ENCODE measurements around the gene ALS2CL.
"Not testable (repeated sequence)": the region's sequence is repeated elsewhere in the genome, so short reads cannot be mapped to it uniquely, and the experiment has no call there.

Gene ALS2CL

DNA sequence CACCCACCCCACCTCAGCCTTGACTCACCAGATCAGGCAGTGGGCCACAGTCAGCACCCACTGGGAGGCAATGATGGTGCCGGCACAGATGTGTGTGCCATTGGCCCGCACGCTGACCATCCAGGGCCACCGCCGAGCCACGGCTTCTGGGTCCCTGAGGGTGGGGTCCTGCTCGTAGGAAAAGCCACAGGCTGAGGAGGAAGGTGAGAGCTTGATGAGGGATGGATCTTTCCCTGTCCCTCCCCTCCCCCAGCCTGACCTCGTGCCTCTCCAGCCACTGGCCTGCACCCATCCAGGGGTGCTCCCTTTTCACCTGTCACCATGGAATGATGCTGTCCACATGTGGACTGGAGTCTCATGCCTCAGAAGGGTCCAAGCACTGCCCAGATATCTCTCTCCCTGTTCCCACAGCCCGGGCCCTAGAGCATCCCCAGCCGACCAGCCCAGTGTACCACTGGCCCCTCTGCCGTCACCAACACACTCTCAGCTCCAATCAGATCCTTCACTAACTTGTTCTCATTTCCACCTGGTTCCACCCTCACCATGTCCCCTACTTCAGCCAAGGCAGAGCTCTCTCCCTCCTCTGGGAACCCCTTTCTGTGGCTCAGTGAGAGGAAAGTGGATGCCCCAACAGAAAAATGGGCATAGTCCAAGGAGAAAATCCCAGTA, 22.2 kb upstream of the ALS2CL start:
- no peak for DNase-seq

DNA sequence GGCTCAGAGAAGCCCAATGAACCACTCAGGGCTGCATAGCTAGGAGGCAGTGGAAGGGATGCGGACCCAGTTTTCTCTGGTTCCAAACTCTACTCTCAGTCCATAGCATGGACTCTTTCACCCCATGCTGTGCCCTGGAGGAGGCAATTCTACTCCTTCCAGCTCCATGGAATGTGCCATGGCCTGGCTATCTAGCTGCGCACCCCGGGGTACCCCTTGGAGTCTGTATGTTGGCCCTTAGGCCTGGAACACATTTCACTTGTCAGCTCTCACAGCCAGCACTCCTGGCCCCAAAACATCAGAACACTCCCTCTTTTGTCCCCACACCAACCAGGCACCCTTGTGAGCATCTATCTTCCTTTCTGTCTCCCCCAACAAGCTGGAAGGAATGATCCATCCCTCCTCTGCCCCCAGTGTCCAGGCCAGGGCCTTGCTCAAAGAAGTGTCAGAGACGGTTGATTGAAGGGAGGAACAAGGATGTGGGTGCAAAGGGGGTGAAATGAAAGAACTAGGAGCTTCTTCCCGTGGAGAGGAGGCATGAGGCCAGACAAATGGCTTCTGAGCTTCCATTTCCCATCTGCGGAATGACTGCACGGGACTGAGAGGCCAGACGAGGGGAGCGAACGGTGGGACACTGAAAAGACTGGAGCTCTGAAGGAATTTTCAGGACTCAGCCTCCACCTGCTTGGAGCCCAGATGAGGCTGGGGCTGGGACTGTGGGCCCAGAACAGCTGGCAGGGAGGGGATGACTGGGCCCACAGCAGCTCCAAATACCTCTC, 21.4 kb upstream of the ALS2CL start:
- DNase-seq: no peak

DNA sequence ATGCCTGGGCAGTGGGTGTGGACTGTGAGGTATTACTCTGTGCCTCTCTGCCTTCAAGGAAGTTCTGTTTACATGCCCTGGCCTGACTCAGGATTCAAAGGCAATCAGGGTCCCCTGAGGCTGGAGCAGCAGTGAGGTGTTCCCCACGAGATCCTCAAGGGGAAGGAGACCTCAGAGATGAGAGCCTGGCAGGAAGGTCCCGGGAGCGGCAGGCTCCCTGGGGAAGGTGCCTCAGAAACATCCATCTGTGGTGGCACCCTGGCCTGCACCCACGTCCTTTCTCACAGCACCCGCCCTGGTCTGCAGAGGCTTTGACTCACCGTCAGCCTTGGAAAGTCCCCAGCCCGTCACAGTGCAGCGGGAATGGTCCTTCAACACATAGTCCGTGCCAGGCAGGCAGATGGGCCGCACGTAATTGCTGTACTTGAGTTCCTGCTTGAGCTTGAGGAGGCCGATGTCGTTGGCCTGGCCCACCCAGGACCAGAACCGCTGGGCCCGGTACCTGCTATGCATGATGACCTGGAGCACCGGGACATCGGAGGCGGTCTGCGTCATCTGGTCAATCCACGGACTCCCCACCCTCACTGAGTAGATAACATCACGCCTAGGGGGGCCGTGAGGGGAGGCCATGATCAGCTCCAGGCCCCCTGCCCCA, 20.5 kb upstream of the ALS2CL start:
- no peak for DNase-seq

DNA sequence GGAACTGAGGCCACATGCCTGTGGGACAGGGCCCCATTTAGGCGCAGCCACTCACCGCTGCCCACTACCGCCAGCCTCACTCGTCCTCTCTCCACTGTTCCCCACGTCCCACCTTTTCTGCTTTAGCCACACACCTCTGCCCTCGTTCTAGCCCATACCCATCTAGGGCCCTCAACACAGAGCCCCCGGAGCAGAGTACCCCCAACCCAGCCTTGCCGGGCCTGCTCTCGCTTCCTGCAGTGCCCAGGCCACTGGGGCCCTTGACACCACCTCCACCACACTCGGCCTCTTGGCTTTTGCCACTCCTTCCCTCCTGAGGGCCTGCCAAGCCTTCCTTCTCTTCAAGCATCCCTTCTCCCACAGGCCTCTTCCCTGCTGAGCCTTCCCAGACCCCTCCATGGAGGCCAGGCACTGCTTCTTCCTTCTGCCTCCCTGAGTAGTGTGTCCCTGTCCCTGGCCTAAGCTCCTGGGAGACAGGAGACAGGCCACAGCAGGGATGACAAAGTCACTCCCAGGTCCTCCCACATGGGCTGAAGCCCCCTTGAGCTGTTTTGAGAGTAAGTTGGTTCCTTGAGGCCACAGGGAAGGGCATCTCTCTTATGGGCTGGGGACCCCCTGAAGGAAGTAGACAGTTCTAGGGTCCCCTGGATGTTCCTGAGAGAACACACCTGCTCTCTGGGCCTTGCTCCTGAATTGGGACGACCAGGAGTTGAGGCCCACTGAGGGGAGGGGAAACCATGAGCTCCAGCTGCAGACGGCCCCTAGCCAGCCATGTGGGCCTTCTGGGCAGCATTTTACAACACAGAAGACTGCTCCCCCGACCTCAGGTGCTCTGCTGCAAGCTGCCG, 19.8 kb upstream of the ALS2CL start:
- no peak for DNase-seq

DNA sequence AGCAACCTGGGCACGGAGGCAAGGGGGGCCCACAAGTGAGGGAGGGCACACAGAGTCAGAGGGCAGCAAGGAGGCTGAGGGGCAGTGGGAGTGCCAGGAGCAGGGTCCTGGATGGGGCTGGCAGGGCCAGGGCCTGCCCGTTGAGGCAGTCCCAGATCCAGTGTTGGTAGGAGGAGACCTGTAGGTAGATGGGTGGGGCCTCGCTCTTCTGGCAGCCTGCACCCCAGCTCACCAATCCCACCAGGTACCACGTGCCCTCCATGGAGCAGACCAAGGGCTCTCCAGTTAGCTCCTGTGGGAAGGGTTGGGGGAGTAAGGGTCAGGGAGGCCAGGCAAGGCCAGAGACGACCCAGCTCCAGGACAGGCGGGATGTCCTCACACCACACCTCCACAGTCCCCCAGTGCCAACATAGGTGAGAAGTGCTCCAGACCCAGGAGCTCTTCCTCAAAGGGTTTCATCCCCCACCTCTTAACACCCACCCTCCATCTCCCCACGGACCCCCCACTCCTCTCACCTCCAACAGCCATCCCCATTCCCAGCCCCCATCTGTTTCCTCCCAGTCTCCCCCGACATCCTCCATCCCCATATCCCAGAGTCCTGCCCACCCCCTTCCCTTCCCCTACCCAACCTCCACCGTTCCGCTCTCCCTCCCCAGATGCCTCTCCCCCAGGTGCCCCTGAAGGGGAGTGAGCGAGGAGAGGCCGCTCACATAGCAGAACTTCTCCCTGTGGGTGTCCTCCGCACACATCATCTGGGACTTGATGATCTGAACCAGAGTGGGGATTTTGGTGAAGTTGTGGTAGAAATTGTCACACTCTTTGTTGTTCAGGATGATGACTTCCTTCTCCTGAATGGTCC, 18.9 kb upstream of the ALS2CL start:
- no peak for DNase-seq

DNA sequence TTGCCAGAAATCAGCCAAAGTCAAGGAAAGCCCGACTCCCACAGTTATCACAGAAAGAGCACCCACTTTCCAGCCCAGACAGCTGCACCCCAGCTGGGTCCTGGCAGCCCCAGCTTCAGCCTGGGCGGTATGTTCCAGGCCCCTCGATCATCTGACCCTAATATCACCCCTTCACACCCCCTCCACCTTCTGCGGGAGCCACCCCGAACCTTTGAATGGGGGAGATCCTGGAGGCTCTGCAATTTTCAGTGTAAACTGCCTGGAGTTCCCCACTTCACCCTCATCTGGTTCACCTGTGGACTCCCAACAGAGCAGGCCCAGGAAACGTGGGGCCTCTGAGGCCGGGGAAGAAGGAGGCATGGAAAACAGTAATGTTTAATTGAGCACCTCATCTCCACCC, 18.3 kb upstream of the ALS2CL start:
- DNase-seq: no peak

DNA sequence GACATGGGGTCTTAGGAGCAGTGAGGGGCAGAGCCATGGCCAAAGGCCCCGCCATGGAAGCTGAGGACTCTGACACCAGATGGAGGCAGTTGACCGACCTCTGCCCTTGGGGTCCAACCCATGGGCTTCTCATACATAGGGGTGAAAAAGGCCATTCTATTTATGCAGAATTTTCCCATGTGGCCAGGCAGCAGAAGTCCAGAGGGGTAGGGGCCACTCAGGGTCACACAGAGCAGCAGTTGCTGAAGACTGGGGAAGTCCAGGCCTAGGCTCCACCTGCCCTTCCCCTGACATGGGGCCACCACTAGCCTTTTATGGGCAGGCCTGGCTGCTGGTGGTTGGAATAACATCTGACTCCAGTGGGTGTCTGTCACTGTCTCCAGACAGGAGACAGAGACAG, 17.8 kb upstream of the ALS2CL start:
- no peak for DNase-seq

DNA sequence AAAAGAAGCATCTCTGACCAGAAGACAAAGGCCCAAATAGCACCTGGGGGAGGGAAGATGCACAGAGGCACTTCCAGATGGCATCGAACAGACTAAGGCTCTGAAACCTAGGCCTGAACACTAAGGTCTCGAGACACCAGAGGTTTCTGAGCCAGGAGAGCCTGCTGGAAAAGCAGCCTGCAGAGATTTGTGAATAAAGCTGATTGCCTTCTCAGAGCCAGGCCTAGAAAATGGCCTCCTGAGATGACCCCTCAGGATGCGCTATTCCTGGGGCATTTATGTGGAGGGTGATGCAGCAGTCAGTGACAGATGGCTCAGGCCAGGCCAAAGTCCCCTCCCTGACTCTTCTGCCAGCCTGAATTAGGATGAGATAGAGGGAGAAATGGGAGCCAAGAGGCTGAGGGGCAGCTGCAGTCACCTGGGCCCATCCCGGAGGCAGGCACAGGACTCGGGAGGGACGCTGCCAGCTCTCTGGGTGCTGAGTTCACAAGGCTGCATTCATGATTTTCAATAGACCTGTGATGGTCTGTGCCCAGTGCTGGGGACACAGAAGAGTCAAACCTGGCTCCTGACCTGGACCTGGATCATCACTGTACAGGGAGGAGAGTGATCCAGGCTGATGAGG, 17.3 kb upstream of the ALS2CL start:
- no peak for DNase-seq

DNA sequence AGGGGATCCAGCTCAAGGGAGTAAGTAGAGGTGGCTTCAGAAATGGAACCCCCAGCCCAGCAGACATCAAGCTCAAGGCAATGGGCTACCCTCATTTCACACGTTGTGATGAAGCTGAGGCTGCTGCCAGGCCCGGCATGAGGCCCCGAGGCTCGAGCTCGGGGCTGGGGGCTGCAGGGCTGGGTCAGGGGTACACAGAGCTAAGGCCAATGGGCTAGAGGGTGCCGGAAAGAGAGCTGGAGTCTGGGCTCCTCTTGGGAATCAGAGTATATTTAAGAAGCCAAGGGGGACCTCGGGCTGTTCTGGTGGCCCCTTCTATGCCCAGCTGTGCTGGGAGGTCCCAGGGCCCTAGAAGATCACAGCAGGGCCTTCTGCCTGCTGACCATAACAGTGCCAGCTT, 16.8 kb upstream of the ALS2CL start:
- no peak for DNase-seq

DNA sequence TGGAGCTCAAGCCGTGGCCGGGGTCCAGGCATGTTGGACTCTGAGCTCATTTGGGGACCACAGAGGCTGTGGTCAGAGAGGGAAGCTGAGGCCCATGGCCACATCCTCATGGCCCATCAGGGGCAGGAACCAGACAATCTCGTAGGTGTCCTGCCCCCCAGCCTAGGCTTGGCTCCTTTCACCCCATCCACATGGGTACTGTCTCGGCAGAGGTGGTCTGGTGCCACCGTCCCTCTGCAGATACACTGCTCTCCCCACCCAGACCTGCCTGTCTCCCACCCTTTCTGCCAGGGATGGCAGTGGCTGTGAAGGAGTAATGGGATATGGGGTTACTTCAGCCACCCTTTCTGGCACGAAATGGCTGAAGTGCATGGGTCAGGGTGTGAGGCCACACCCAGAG, 16.2 kb upstream of the ALS2CL start:
- DNase-seq: no peak

DNA sequence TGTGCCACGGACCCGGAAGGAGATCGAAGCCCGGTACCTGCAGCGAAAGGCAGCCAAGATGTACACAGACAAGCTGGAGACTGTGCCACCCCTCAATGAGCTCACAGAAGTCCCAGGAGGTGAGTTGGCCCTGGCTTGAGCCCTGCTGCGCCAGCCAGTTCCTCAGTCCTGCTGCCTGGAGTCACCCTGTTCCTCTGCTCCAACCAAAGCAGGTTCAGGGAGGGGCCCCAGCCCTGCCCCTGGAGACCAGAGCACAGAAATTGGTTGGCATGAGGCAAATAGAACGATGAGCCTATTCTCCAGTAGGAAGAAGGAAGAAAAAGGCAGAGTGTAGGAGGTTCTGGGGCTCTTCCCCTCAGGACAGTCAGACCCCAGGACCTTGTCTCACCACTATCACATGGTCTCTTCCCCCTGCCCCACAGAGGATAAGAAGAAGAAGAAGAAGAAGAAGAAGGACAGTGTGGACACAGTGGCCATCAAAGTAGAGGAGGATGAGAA, 15.7 kb upstream of the ALS2CL start:
- no peak for DNase-seq

DNA sequence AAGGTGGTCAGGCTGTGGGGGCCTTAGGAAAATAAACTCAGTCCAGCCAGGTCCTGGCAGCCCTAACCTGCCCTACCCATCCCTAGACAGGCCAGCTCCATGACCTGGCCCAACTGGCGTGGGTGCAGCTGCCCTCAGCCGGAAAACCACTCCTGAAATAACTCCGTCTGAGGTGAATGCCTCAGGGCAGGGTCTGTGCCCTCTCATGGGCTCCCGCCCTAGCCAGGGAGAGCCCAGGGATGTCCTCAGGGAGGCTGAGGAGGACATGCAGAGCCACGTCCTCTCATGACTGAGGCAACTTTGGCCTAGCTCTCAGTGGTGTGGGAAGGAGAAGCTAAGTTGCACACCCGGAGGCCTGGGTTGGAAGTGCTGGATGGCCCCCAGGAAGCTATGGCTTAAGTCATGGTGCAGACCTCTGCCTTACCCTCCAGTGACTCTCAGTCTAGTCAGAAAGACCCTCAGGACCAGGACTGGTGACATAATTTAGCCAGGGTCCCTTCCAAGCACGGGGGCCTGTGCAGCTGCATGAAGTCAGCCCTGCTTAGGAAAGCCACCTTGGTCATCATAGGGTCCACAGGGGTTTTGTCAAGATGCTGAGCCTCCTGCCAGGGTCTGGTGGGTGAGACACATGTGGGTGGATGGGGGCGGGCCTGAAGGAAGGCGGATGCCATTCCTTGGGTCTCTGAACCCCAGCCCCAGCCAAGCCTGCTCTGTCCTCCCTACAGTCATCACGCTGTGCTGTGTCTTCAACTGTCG, 15.1 kb upstream of the ALS2CL start:
- DNase-seq: no peak

DNA sequence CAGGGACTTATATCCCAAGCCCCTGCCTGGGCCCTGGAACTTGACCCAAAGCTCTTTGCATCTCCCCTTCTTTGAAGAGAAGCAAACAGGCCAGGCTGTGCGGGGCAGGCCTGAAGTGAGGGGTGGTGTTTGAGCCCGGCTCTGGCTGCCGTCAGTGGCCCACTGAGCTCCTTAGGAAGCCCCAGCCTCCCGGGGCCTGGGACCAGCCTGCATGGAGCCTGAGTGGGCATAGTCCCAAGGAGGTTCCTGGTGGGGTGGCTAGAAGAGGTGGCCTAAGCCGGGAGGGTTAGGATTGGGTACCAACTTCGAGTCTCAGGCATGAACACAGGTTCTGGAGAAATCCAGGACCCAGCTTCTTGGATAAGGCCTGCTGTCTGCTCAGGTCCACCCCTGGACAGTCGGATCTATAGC, 14.1 kb upstream of the ALS2CL start:
- no peak for DNase-seq

DNA sequence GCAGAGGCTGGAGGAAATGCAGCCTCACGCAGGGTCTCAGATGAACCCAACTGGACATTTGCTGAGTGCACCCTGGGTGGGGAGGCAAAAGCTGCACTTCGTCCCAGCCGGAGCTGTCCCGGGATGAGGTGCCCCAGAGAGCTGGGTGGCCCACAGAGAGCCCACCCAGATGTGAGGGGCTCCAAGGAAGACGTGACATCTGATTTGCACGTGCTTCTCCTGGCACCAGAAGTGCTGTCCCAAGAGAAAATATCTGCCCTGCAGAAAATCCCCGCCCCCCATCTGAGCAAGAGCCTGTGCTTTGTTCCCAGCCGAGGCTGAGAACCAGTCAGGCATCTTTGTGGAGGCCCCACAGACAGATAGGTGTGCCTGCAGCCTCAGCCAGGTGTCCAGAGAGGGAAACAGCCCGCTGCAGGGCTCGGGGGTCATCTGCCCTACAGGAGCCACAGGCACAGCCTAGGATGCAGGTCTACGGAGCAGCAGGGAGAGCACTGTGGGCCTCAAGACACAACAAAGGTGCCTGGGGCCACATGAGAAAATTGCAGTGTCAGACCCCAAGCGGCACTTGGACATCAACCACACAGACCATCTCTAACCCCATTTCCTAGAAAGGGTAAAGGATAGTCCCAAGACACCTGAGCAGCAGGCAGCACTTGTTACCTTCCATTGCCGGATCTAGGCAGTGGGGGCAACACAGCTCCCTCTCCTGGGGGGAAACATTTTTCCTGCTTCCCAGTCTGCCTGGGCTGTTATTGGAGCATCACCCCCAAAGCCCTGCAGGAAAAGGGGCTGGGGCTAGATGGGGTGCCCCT, 13.5 kb upstream of the ALS2CL start:
- no peak for DNase-seq

DNA sequence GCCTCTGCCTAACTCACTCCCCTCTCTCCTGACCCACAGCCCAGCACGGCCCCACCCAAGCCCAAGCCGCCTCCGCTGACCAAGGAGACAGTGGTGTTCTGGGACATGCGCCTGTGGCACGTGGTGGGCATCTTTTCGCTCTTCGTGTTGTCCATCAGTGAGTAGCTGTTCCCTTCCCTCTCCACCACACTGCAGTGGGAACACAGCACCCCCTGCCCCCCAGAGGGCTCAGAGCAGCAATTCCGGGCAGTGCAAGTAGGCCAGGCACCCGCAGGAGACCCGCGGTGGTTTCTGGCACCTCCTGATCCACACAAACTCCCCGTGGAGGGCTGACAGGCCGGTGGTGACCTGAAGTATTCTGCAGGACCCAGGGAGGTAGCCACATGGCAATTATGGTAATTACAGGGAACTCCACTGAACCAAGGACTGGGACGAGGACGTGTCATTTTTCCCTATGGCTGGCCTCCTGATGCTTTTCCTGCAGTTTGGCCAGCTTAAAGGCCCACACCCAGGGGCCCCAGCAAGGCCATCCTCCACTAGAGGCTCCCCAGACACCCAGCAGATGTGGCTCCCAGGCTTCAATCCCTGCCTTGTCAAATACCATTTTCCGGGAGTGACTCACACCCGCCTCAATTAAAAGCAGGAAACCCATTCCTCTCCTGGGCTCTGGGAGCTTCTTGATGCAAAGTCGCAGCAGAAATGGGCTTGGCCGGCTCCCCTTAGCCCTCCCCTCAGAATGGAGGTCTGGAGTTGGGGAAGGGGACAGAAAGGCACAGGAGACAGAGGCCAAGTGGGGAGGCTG, 12.5 kb upstream of the ALS2CL start:
- DNase-seq: peak; percentile 88

DNA sequence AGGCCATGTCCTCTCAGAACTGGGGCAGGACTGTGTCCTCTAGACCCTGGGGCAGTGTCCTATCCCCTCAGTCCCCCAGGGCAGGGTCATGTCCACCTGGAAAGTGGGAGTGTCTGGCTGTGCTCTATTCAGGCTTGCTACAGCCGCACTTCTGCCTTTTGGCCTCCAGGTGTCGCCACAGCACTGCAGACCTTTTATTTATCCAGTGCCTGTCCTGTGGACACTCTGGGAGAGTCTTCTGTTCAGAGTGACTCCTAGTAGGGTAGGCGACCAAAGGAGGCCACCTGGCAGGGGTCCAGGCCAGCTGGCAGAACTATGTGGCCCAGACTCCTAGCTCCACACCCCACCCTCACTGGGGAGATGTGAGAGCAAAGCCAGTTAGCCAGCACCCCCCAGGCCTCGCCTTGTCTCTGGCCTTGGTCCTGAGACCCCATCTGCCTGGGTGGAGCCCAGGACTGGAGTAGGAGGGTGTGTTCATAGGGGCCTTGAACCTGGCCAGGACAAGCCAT, 11.6 kb upstream of the ALS2CL start:
- DNase-seq: peak; percentile 62

DNA sequence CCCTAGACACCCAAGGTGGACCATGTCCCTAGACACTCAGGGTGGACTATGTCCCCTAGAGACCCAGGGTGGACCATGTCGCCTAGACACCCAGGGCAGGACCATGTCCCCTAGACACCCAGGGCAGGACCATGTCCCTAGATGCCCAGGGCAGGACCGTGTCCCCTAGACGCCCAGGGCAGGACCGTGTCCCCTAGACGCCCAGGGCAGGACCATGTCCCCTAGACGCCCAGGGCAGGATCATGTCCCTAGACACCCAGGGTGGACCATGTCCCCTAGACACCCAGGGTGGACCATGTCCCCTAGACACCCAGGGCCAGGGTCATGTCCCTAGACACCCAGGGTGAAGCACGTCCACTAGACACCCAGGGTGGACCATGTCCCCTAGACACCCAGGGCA, 10.9 kb upstream of the ALS2CL start:
- not testable (repeated sequence) for DNase-seq

DNA sequence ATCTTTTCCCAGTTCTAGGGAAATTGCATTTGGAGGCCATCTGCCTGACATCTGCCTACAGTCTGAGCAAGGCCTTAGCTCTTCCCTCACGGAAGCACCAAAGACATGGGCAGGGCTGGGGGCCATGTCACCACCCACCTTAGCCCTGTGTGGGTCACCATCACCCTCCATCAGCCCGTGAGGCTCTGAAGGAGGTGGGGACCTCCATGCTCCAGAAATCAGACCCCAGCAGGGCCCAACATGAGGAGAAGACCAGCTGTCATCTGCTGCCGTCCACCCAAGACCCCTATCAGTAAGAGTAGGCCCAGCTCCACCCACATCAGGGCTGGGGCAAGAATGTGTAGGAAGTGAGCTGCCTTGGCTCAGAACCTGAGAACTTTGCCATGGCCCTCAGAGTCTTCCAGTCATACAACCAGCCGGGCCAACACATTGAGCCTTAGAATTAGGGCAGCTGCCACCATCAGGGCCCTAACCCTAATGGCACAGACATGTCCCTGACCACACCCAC, 9.6 kb upstream of the ALS2CL start:
- no peak for DNase-seq
